ENCODE data around the gene SLC12A5.

The SLC12A5 gene

GRCh38 chr20:46006964-46007363 is 22.1 kb upstream of the SLC12A5 start:
- DNase-seq: no peak

- DNase-seq: no peak
These were observed 21.3 kb upstream of the SLC12A5 start for GRCh38 chr20:46007671-46008070.

GRCh38 chr20:46009816-46010215 is 19.2 kb upstream of the SLC12A5 start:
- DNase-seq: no peak

- DNase-seq: no peak
These were observed 18.3 kb upstream of the SLC12A5 start for GRCh38 chr20:46010491-46011391.

GRCh38 chr20:46011631-46012482 is 17.2 kb upstream of the SLC12A5 start:
- no peak for DNase-seq

GRCh38 chr20:46012921-46013320 is 16.1 kb upstream of the SLC12A5 start:
- DNase-seq: no peak

GRCh38 chr20:46013322-46013828 is 15.6 kb upstream of the SLC12A5 start:
- no peak for DNase-seq

- DNase-seq: peak; percentile 69
These were observed 15.0 kb upstream of the SLC12A5 start for GRCh38 chr20:46013829-46014516.

- DNase-seq: no peak
These were observed 14.3 kb upstream of the SLC12A5 start for GRCh38 chr20:46014517-46015396.

- DNase-seq: no peak
These were observed 11.7 kb upstream of the SLC12A5 start for GRCh38 chr20:46017272-46017671.

- no peak for DNase-seq
These were observed 10.9 kb upstream of the SLC12A5 start for GRCh38 chr20:46018112-46018511.

GRCh38 chr20:46018611-46019010 is 10.4 kb upstream of the SLC12A5 start:
- DNase-seq: no peak

- no peak for DNase-seq
These were observed 8.5 kb upstream of the SLC12A5 start for GRCh38 chr20:46020555-46020954.

GRCh38 chr20:46021361-46022359 is 7.4 kb upstream of the SLC12A5 start:
- DNase-seq: peak; percentile 83

GRCh38 chr20:46022411-46023147 is 6.4 kb upstream of the SLC12A5 start:
- DNase-seq: peak; percentile 43

GRCh38 chr20:46023148-46023484 is 5.9 kb upstream of the SLC12A5 start:
- no peak for DNase-seq

- DNase-seq: no peak
These were observed 5.0 kb upstream of the SLC12A5 start for GRCh38 chr20:46023999-46024398.

GRCh38 chr20:46025376-46025783 is 3.6 kb upstream of the SLC12A5 start:
- DNase-seq: no peak

GRCh38 chr20:46027245-46027853 is 1.7 kb upstream of the SLC12A5 start:
- no peak for DNase-seq

- no peak for DNase-seq
These were observed 905 bp upstream of the SLC12A5 start for GRCh38 chr20:46028110-46028509.

Data from NCI-H1092 treated with DMSO at 0.1 percent for 48 hours (cell line).